GM12872 (cell line): ENCODE data around the gene TMPRSS3.

Source experiments
- CTCF ChIP-seq: IDR thresholded peaks from 3 replicates; pipeline ENCODE4 v1.5.1; 2011; ENCODE audit warnings: low read depth, mild to moderate bottlenecking, low read length, moderate library complexity; ENCODE audit not compliant: insufficient read depth

The TMPRSS3 gene

GRCh38 chr21:42391297-42391696 lies 4.6 kb downstream of the TMPRSS3 start:
- TF ChIP-seq CTCF: no peak

- TF ChIP-seq CTCF: no peak
Measured at GRCh38 chr21:42390696-42391095, 5.2 kb downstream of the TMPRSS3 start.

GRCh38 chr21:42390193-42390592 lies 5.7 kb downstream of the TMPRSS3 start:
- TF ChIP-seq CTCF: no peak

GRCh38 chr21:42389449-42389835 lies 6.4 kb downstream of the TMPRSS3 start:
- TF ChIP-seq CTCF: no peak

- no peak for TF ChIP-seq CTCF
Measured at GRCh38 chr21:42388740-42389448, 7.0 kb downstream of the TMPRSS3 start.

- no peak for TF ChIP-seq CTCF
Measured at GRCh38 chr21:42387843-42388340, 8.0 kb downstream of the TMPRSS3 start.

GRCh38 chr21:42387164-42387563 lies 8.7 kb downstream of the TMPRSS3 start:
- no peak for TF ChIP-seq CTCF
